ENCODE measurements around the gene COL26A1. TPM values are rescaled to one million over a fixed set of nuclear protein-coding genes. Genes with fewer than 3 reads are reported as not detected.

The COL26A1 gene
- total RNA-seq, 2 donors from 2014 or later: not detected

DNA sequence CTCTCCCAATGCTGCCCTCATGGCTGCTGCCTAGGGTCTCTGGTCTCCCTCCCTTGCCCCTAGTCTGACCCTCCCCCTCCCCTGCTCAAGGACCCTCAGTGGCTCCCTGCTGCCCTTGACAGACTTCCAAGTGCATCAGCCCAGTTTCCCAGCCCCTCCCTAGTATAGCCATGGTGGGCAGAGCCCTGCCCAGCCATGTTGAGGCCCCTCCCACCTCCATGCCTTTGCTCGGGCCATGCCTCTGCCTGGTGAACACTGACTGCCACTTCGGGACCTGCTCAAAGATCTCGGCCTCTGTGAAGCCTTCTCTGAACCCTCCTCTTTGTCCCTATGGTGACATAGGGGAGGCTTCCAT, 193.2 kb downstream of the COL26A1 start:
- H3K27me3 ChIP-seq: no peaks in the 10 kb centered on the region

DNA sequence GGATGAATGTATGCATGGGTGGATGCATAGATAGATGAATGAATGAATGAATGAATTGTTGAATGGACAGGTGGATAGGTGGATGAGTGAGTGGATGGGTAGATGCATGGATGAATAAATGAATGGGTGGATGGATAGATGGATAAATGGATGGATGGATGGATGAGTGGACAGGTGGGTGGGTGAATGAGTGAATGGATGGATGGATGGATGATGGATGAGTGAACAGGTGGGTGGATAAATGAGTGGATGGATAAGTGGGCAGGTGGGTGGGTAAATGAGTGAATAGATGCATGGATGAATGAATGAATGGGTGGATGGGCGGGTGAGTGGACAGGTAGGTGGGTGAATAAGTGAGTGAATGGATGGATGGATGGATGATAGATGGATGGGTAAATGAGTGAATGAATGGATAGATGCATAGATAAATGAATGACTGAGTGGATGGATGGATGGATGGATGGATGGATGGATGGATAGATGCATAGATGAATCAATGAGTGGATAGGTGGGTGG, 193.8 kb downstream of the COL26A1 start:
- TF ChIP-seq, protein P1, sequence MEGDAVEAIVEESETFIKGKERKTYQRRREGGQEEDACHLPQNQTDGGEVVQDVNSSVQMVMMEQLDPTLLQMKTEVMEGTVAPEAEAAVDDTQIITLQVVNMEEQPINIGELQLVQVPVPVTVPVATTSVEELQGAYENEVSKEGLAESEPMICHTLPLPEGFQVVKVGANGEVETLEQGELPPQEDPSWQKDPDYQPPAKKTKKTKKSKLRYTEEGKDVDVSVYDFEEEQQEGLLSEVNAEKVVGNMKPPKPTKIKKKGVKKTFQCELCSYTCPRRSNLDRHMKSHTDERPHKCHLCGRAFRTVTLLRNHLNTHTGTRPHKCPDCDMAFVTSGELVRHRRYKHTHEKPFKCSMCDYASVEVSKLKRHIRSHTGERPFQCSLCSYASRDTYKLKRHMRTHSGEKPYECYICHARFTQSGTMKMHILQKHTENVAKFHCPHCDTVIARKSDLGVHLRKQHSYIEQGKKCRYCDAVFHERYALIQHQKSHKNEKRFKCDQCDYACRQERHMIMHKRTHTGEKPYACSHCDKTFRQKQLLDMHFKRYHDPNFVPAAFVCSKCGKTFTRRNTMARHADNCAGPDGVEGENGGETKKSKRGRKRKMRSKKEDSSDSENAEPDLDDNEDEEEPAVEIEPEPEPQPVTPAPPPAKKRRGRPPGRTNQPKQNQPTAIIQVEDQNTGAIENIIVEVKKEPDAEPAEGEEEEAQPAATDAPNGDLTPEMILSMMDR (IDR thresholded peaks at IDR 0.05): no peak
- H3K4me3 ChIP-seq: no peak overlapping the region
- H3K9me3 ChIP-seq: no peaks in the 10 kb centered on the region
- no peaks in the 10 kb centered on the region for H3K4me1 ChIP-seq
- H3K27me3 ChIP-seq: no peaks in the 10 kb centered on the region
- no peaks in the 10 kb centered on the region for H3K36me3 ChIP-seq
- H3K27ac ChIP-seq: no peak overlapping the region
- no peak for DNase-seq (ENCODE audit: low spot score)

More for the DNA sequence above, 193.2 kb downstream of the COL26A1 start:
- Histone ChIP-seq H3K4me3 (no peak overlapping the region), H3K27ac (no peak overlapping the region), H3K9me3 (no peaks in the 10 kb centered on the region), H3K4me1 (no peaks in the 10 kb centered on the region), H3K36me3 (no peaks in the 10 kb centered on the region)
- TF ChIP-seq, protein P1 (IDR thresholded peaks at IDR 0.05): no peak
- DNase-seq (ENCODE audit: low spot score): no peak

DNA sequence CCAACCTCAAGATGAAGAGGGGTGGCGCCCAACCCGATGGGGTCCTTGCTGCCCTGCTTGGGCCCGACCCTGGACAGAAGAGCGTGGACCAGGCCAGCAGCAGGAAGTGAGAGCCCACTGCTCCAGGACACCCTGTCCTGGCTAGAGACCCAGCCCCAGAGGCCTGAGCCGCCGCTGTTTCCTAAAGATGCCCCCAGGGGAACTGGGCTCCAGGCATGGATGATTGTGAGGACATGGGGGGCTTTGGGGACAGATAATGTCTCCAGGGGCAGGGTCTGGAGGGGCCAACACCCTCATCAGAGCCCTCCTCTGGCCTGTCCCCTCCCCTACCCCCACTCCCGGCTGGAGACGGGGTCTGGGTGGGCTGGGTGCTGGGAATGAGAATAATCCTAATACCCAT, 194.7 kb downstream of the COL26A1 start:
- H3K36me3 ChIP-seq: no peaks in the 10 kb centered on the region
- TF ChIP-seq, protein P1 (IDR thresholded peaks at IDR 0.05): no peak
- no peak overlapping the region for H3K4me3 ChIP-seq
- H3K4me1 ChIP-seq: no peaks in the 10 kb centered on the region
- H3K27ac ChIP-seq: no peak overlapping the region
- H3K27me3 ChIP-seq: no peaks in the 10 kb centered on the region
- no peaks in the 10 kb centered on the region for H3K9me3 ChIP-seq
- DNase-seq (ENCODE audit: low spot score): no peak

DNA sequence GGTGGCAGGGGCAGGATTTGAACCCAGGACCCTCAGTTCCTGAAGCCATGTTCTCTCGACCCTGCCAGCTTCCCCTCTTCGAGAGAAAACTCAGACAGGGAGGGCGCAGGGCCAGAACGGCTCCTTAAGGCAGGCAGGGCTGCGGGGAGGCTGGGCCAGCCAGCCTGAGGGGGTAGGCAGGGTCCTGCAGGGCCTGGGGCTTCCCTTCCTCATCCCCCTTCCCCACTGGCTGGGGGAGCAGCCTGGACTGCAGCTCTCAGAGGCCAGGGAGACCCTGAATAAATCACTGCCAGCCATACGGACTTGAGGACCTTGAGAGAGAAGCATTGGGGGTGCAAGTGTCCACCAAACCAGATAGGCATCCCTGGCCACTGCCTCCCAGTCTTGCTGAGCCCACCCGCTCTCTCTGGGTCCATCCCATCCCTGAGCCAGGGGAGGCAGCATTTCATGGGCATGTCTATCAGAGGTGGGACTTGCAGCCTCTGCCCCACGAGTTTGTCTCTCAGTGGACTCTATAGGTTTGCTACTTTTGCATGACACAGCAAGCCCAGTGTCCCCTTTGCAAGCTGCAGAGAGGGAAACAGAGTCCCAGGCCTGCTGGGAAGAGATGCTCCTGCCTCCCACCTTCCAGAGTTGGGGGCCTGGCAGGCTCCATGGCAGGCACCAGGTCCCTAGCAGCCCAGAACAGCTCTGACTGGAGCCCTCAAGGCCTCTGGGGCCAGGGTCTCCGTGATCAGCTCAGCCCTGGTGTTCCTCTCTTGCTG, 195.5 kb downstream of the COL26A1 start:
- no peak overlapping the region for H3K27ac ChIP-seq
- no peaks in the 10 kb centered on the region for H3K4me1 ChIP-seq
- no peak overlapping the region for H3K4me3 ChIP-seq
- H3K27me3 ChIP-seq: no peaks in the 10 kb centered on the region
- TF ChIP-seq, protein P1 (IDR thresholded peaks at IDR 0.05): no peak
- no peak for DNase-seq (ENCODE audit: low spot score)
- H3K36me3 ChIP-seq: no peaks in the 10 kb centered on the region
- H3K9me3 ChIP-seq: no peaks in the 10 kb centered on the region

DNA sequence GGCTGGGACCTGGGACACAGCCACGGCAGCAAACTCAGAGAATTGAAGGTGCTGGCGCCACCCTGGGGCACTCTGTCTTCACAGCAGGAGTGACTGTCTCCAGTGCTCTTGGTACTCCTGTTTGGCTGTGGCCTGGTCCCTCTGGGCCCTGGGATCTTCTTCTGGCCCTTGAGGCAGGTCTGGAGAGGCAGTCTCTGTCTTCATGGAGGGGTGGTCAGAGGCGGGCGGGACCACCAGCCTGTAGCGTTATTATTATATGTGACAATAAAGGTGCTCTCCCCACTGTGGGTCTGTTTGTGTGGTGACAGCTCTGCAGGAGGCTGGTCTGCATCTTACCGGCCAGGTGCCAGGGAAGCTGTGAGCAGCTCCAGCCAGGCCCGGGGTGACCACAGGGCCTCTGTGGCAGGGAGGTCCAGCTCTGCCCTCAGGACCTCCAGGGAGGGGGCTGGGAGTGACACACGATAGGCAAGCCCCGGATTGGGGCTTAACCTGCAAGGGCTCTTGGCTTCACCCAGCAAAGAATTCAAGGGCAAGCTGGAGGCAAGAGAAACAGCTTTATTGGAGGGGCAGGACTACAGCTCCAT, 196.2 kb downstream of the COL26A1 start:
- Histone ChIP-seq H3K36me3 (no peaks in the 10 kb centered on the region), H3K27ac (no peak overlapping the region), H3K9me3 (no peaks in the 10 kb centered on the region), H3K4me1 (no peaks in the 10 kb centered on the region), H3K27me3 (no peaks in the 10 kb centered on the region), H3K4me3 (no peak overlapping the region)
- DNase-seq (ENCODE audit: low spot score): no peak
- TF ChIP-seq, protein P1 (IDR thresholded peaks at IDR 0.05): no peak

Measured in right atrium auricular region (tissue), 2 donors.